Testis (tissue), 3 donors: ENCODE measurements around the gene GNB4. TPM values are rescaled to one million over a fixed set of nuclear protein-coding genes. Genes with fewer than 3 reads are reported as not detected.

ENCODE experiments used
- DNase-seq: peaks from one replicate; pipeline ENCODE4 v3.0.0-alpha.2; 2019
- H3K27ac ChIP-seq, 2 donors: fragments of 200-600 bp; sonication (generic); one replicate each; pipeline ENCODE4 v1.5.1; 2019
- H3K27me3 ChIP-seq: fragments of 200-600 bp; sonication (generic); one replicate; pipeline ENCODE4 v1.5.1; 2019
- H3K36me3 ChIP-seq: fragments of 200-600 bp; sonication (generic); one replicate; pipeline ENCODE4 v1.5.1; 2017; ENCODE audit warnings: low read depth; ENCODE audit errors: missing control alignments
- H3K4me1 ChIP-seq: fragments of 200-600 bp; sonication (generic); one replicate; pipeline ENCODE4 v1.5.1; 2019
- H3K4me3 ChIP-seq, 2 donors: fragments of 200-600 bp; sonication (generic); one replicate each; pipeline ENCODE4 v1.5.1; 2017 to 2019
- H3K9me3 ChIP-seq: fragments of 200-600 bp; sonication (generic); one replicate; pipeline ENCODE4 v1.5.1; 2017
- CTCF ChIP-seq, 3 experiments: fragments of 450-650 bp in 2 of 3; fragments of 200-600 bp in 1 of 3; sonication (generic) in 1 of 3; IDR thresholded peaks; one replicate each; pipeline ENCODE4 v1.5.1; 2016 to 2019; ENCODE audit warnings: antibody characterized with exemption in 3 of 3, mild to moderate bottlenecking in 2 of 3, moderate library complexity in 1 of 3
- POLR2A ChIP-seq: fragments of 450-650 bp; IDR thresholded peaks from one replicate; pipeline ENCODE4 v1.6.1; 2017; ENCODE audit warnings: antibody characterized with exemption, mild to moderate bottlenecking, moderate library complexity
- WGBS, 2 donors: methylation state at CpG; one replicate each; pipeline ENCODE4 v1.1.5; 2018; 5-methylcytosine and 5-hydroxymethylcytosine counted together
- intact Hi-C: fragments of 100-400 bp; cut with DNase I; formaldehyde crosslinking; loops from one replicate; pipeline ENCODE4 v1.15.1; 2023; ENCODE audit warnings: low total_unique reads
- polyA plus RNA-seq: library from polyadenylated mRNA; stranded (reverse); fragments of 350-450 nt; fragmentation: Illumina TruSeq; extraction: RNeasy Lipid Tissue Mini Kit (QIAGEN cat#74804); gene quantifications from one replicate; pipeline ENCODE4 v1.2.3, GENCODE V29; 2014; ENCODE audit warnings: low read depth, low replicate concordance; ENCODE audit not compliant: insufficient read depth
- total RNA-seq, 2 donors: library from RNA; depleted of rRNA; stranded (reverse); fragments of >200 nt; gene quantifications; one replicate each; pipeline ENCODE4 v1.2.3, GENCODE V29; 2016

Gene GNB4
- total and polyA plus RNA-seq, 3 donors from 2014 or later: 8.7 to 9.8 (median 9.5) TPM

- H3K9me3 ChIP-seq: no peaks in the 10 kb centered on the region
- DNase-seq: no peak
- no peaks in the 10 kb centered on the region for H3K27me3 ChIP-seq
- 91 to 93% methylated on average over 3 of the region's 3 CpGs for WGBS, 2 donors
- intact Hi-C loops: no loop called here
- H3K4me1 ChIP-seq: no peaks in the 10 kb centered on the region
- H3K36me3 ChIP-seq: no peaks in the 10 kb centered on the region
- H3K4me3 ChIP-seq: no peak overlapping the region
- no peak overlapping the region for H3K27ac ChIP-seq
- no peak for TF ChIP-seq CTCF (IDR thresholded peaks at IDR 0.05)
- TF ChIP-seq POLR2A: no peak
Observed at GRCh38 chr3:179486806-179487205, 35.5 kb upstream of the GNB4 start.

- no peaks in the 10 kb centered on the region for H3K9me3 ChIP-seq
- H3K27ac ChIP-seq: no peak overlapping the region
- no peak overlapping the region for H3K4me3 ChIP-seq
- intact Hi-C loops: no loop called here
- TF ChIP-seq CTCF (IDR thresholded peaks at IDR 0.05) (no peak), POLR2A (no peak)
- no peaks in the 10 kb centered on the region for H3K4me1 ChIP-seq
- no peaks in the 10 kb centered on the region for H3K36me3 ChIP-seq
- no peak for DNase-seq
- no peaks in the 10 kb centered on the region for H3K27me3 ChIP-seq
- 84 to 87% methylated on average over 3 of the region's 3 CpGs for WGBS, 2 donors
Observed at GRCh38 chr3:179482857-179483256, 31.6 kb upstream of the GNB4 start.

GRCh38 chr3:179476215-179476614 lies 24.9 kb upstream of the GNB4 start:
- TF ChIP-seq CTCF (IDR thresholded peaks at IDR 0.05) (no peak), POLR2A (no peak)

DNA sequence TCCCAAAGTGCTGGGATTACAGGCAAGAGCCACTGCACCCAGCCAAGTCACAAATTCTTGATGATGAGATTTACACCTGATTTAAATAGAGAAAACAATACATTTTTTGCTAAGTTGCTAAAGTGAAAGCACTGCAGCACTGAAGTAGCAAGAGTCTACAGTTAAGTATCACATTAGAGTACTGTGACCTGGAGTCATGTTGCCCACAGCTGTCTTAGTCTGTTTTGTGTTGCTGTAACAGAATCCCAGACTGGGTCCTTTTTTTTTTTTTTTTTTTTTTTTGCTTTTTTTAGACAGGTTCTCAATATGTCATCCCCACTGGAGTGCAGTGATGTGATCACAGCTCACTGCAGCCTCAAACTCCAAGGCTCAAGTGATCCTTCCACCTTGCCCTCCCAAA lies 23.2 kb upstream of the GNB4 start:
- H3K27ac ChIP-seq: no peak overlapping the region
- intact Hi-C loops: no loop called here
- H3K9me3 ChIP-seq: no peaks in the 10 kb centered on the region
- DNase-seq: no peak
- no peaks in the 10 kb centered on the region for H3K4me1 ChIP-seq
- no peak overlapping the region for H3K4me3 ChIP-seq
- no peaks in the 10 kb centered on the region for H3K36me3 ChIP-seq
- H3K27me3 ChIP-seq: no peaks in the 10 kb centered on the region
- no peak for TF ChIP-seq POLR2A
- TF ChIP-seq CTCF (IDR thresholded peaks at IDR 0.05): no peak

More at GRCh38 chr3:179476215-179476614, 24.9 kb upstream of the GNB4 start:
- no peaks in the 10 kb centered on the region for H3K36me3 ChIP-seq
- WGBS, 2 donors: 84 to 88% methylated on average over 2 of the region's 2 CpGs
- no peaks in the 10 kb centered on the region for H3K9me3 ChIP-seq
- intact Hi-C loops: no loop called here
- H3K27ac ChIP-seq: no peak overlapping the region
- no peak overlapping the region for H3K4me3 ChIP-seq
- DNase-seq: no peak
- no peaks in the 10 kb centered on the region for H3K4me1 ChIP-seq
- H3K27me3 ChIP-seq: no peaks in the 10 kb centered on the region

DNA sequence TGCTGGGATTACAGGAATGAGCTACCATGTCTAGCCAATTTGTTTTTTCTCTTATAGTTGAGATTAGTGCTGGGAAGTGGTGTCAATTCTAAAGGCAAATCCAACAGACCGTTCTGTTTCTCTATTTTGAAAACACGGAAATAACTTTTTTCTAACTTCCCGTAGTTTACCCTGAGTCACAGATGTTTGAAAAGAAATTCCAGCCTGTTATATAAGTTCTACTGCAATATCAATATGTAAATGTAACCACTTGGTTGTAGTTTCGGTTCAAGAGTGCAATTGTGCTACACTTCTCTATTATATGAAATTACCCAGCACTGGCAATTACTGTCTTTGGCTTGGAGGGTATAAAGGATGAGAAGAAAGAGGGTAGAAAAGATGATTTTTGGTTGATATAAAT lies 22.3 kb upstream of the GNB4 start:
- no peak overlapping the region for H3K27ac ChIP-seq
- no peaks in the 10 kb centered on the region for H3K27me3 ChIP-seq
- H3K9me3 ChIP-seq: no peaks in the 10 kb centered on the region
- TF ChIP-seq CTCF (IDR thresholded peaks at IDR 0.05): no peak
- TF ChIP-seq POLR2A: no peak
- intact Hi-C loops: no loop called here
- H3K4me1 ChIP-seq: no peaks in the 10 kb centered on the region
- DNase-seq: no peak
- no peak overlapping the region for H3K4me3 ChIP-seq
- H3K36me3 ChIP-seq: no peaks in the 10 kb centered on the region
- WGBS, 2 donors: 76 to 77% methylated on average over 4 of the region's 4 CpGs
